Nucleus accumbens (tissue), 56 donors: ENCODE data around the gene PARVA.

Source experiments
- DNase-seq, 56 donors: peaks; one replicate each; lab custom pipeline; 2025; lab: John Stamatoyannopoulos, UW

Gene PARVA

GRCh38 chr11:12542186-12542935 lies 165.0 kb downstream of the PARVA start:
- DNase-seq = no peak

- DNase-seq = no peak
Measured at GRCh38 chr11:12543596-12544415, 166.4 kb downstream of the PARVA start.

- DNase-seq = no peak
Measured at GRCh38 chr11:12544986-12545775, 167.8 kb downstream of the PARVA start.

GRCh38 chr11:12546122-12546521 lies 168.8 kb downstream of the PARVA start:
- DNase-seq = no peak

- DNase-seq = no peak
Measured at GRCh38 chr11:12546660-12547059, 169.3 kb downstream of the PARVA start.

GRCh38 chr11:12547953-12548650 lies 170.7 kb downstream of the PARVA start:
- no peak for DNase-seq

GRCh38 chr11:12552692-12553091 lies 175.3 kb downstream of the PARVA start:
- no peak for DNase-seq

- no peak for DNase-seq
Measured at GRCh38 chr11:12554122-12554521, 176.8 kb downstream of the PARVA start.

- no peak for DNase-seq
Measured at GRCh38 chr11:12556155-12556554, 178.8 kb downstream of the PARVA start.

GRCh38 chr11:12556788-12557384 lies 179.5 kb downstream of the PARVA start:
- peak in 4 of 56 donors; percentile 4 to 12 (median 7) for DNase-seq

- no peak for DNase-seq
Measured at GRCh38 chr11:12559011-12559410, 181.6 kb downstream of the PARVA start.

GRCh38 chr11:12560362-12560761 lies 183.0 kb downstream of the PARVA start:
- no peak for DNase-seq

GRCh38 chr11:12560861-12561260 lies 183.5 kb downstream of the PARVA start:
- DNase-seq = no peak

GRCh38 chr11:12564012-12564411 lies 186.6 kb downstream of the PARVA start:
- DNase-seq = no peak

- DNase-seq = no peak
Measured at GRCh38 chr11:12565406-12565805, 188.0 kb downstream of the PARVA start.

GRCh38 chr11:12567746-12568460 lies 190.5 kb downstream of the PARVA start:
- no peak for DNase-seq

- DNase-seq = no peak
Measured at GRCh38 chr11:12569499-12570425, 192.4 kb downstream of the PARVA start.
